ENCODE results near the gene RABAC1. TPM values are rescaled to one million over a fixed set of nuclear protein-coding genes. Genes with fewer than 3 reads are reported as not detected.
A peak's percentile ranks its signal among the peaks of the same experiment; 100 is the strongest.

The RABAC1 gene
- polyA plus RNA-seq, 1 experiment = 149 TPM

DNA sequence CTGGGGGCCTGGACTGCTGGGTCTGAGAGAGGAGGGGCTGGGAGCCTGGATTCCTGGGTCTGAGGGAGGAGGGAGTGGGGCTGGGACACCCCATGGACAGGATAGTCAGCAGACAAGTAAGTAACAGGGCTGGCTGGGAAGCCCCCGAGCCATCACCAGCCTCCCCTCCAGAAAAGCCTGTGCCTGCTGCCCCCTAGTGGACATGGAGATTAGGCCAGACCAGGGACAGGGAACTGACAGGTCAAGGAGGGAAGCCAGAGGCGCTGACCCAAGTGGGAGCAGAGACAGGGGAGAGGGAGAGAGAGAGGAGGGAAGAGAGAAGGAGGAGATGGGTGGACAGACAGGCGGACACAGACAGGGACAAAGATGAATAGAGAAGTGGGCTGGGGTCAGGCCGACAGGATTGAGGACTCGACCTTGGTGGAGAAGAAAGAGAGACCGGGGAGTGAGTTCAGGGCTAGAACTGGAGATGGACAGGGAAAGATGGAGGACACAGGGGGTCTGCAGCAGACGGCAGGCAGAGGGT is 24.2 kb downstream of the RABAC1 start:
- TF ChIP-seq, protein P1, sequence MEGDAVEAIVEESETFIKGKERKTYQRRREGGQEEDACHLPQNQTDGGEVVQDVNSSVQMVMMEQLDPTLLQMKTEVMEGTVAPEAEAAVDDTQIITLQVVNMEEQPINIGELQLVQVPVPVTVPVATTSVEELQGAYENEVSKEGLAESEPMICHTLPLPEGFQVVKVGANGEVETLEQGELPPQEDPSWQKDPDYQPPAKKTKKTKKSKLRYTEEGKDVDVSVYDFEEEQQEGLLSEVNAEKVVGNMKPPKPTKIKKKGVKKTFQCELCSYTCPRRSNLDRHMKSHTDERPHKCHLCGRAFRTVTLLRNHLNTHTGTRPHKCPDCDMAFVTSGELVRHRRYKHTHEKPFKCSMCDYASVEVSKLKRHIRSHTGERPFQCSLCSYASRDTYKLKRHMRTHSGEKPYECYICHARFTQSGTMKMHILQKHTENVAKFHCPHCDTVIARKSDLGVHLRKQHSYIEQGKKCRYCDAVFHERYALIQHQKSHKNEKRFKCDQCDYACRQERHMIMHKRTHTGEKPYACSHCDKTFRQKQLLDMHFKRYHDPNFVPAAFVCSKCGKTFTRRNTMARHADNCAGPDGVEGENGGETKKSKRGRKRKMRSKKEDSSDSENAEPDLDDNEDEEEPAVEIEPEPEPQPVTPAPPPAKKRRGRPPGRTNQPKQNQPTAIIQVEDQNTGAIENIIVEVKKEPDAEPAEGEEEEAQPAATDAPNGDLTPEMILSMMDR (IDR thresholded peaks at IDR 0.05; ENCODE audit: low read depth, low read length) = peak; percentile 95
- ChIA-PET POLR2A (interaction anchor here (1.2 kb wide), 1 partner anchor 62 kb away, joined by 3 read pairs; no protein-coding TSS in a partner anchor), CTCF (interaction anchor here (0.5 to 1.2 kb wide), 2 partner anchors 24 to 65 kb away, joined by 3 read pairs; partner anchors contain the start of gene RABAC1)
- DNase-seq (ENCODE audit: low read depth, low spot score) = peak; percentile 13
- Histone ChIP-seq H3K9me3 (ENCODE audit: control insufficient read depth, insufficient read depth, low read length) (peaks cover 4% of the 10 kb centered on the region; the same call in 1 of the 2 replicates), H3K4me3 (ENCODE audit: low read depth, low read length) (no peak overlapping the region), H3K27ac (ENCODE audit: low read depth, low read length) (no peak overlapping the region), H3K27me3 (ENCODE audit: control insufficient read depth, insufficient read depth, low read length) (peaks cover 71% of the 10 kb centered on the region)

DNA sequence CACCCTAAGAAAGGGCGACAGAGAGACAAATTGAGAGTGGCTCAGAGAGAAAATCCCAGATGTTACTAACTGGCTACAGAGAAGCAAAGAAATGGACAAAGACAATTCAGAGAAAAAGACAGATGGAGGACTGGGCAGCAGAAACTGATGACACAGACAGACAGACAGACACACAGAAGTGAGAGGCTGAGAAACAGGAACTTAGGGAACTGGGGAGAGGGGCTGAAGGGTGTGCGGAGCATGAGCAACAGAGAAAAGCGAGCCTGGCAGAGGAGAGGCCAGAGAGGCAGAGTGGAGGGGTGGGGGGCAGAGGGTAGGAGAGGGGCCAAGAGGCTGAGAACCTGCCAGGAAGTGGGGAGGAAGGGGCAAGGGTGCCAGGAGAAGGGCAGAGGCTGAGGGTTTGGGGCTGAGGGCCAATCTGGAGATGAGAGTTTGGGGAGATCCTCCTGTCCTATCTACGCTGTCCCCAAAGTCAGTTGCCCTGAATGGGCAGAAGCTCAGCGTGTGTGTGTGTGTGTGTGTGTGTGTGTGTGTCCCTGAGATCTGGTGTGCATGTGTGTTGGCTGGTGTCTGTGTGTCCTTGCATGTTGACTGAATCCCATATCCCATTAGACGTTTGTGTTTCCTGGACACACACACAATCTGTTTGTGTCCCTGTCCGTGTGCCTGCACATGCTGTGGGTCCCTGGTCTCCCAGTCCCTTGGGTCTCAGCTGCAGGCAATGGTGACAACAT is 25.3 kb downstream of the RABAC1 start:
- Histone ChIP-seq H3K27ac (ENCODE audit: low read depth, low read length) (no peak overlapping the region), H3K9me3 (ENCODE audit: control insufficient read depth, insufficient read depth, low read length) (peaks cover 4% of the 10 kb centered on the region; the same call in 1 of the 2 replicates), H3K27me3 (ENCODE audit: control insufficient read depth, insufficient read depth, low read length) (peaks cover 78% of the 10 kb centered on the region), H3K4me3 (ENCODE audit: low read depth, low read length) (no peak overlapping the region)
- ChIA-PET POLR2A (interaction anchor here (1.2 kb wide), 1 partner anchor 61 kb away, joined by 3 read pairs; no protein-coding TSS in a partner anchor), CTCF (interaction anchor here (1.2 to 1.6 kb wide), 2 partner anchors 23 to 26 kb away, joined by 3 to 4 read pairs; partner anchors contain the start of gene RABAC1)
- DNase-seq (ENCODE audit: low read depth, low spot score) = no peak
- TF ChIP-seq, protein P1 (IDR thresholded peaks at IDR 0.05; ENCODE audit: low read depth, low read length) = no peak

DNA sequence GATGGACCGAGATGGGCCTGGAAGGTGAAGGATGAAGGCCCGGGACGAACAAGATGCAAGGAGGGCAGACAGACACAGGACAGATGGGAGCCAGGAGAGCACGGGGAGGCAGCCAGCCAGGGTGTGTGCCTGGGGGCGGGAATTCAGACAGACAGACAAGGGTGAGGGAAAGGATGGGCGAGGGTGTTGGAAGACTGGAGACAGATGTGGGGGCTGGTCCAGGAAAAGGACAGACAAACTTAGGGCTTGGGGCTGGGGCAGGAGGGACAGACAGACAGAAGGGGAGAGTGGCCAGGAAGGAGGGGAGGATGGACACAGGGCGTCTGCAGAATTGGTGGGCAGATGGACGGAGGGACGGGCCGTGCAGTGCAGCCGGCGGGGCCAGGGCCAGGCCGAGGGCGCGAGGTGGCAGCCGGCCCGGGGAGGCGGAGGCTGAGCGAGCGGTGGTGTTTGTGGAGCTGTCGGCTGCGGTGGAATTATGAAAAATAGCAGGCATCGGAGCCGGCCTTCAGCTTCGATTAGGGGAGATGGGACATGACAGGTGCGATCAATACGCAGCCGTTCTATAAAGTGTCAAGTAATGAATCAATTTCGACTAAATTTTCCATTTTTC is 26.3 kb downstream of the RABAC1 start:
- POLR2A ChIA-PET = no interaction called here
- DNase-seq (ENCODE audit: low read depth, low spot score) = no peak
- CTCF ChIA-PET = interaction anchor here (0.6 to 1.6 kb wide), 4 partner anchors 20 to 347 kb away, joined by 4 to 5 read pairs (median 4); no protein-coding TSS in a partner anchor
- Histone ChIP-seq H3K27me3 (ENCODE audit: control insufficient read depth, insufficient read depth, low read length) (peaks cover 80% of the 10 kb centered on the region), H3K4me3 (ENCODE audit: low read depth, low read length) (no peak overlapping the region), H3K9me3 (ENCODE audit: control insufficient read depth, insufficient read depth, low read length) (peaks cover 4% of the 10 kb centered on the region; the same call in 1 of the 2 replicates), H3K27ac (ENCODE audit: low read depth, low read length) (no peak overlapping the region)
- TF ChIP-seq, protein P1 (IDR thresholded peaks at IDR 0.05; ENCODE audit: low read depth, low read length) = no peak

DNA sequence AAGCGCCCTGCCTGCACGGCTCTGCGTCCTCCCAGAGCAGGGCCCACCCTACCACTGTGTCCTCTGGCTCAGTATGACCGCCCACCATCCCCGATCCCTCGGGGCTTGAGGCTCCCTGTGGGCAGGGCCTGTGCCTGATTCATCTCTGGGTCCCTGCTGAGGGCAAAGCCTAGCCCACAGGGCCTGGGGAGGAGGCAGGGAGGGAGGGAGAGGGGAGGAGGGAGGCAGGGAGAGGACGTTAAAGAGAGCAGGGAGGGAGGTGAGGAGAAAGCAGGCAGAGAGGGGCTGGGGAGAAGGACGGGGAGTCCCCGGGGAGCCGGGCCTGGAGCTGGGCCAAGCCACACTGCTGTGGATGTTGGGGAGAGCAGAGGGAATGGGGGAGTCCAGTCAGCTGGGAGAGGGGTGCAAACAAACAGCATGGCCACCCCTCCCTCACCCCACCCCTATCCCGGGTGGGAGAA is 26.8 kb downstream of the RABAC1 start:
- no peak overlapping the region for H3K27ac ChIP-seq (ENCODE audit: low read depth, low read length)
- no peak for DNase-seq (ENCODE audit: low read depth, low spot score)
- H3K9me3 ChIP-seq (ENCODE audit: control insufficient read depth, insufficient read depth, low read length) = peaks cover 4% of the 10 kb centered on the region; the same call in 1 of the 2 replicates
- no peak overlapping the region for H3K4me3 ChIP-seq (ENCODE audit: low read depth, low read length)
- peaks cover 81% of the 10 kb centered on the region for H3K27me3 ChIP-seq (ENCODE audit: control insufficient read depth, insufficient read depth, low read length)
- ChIA-PET POLR2A (no interaction called here), CTCF (interaction anchor here (0.7 to 1.1 kb wide), 2 partner anchors 21 to 59 kb away, joined by 4 to 5 read pairs; no protein-coding TSS in a partner anchor)
- TF ChIP-seq, protein P1 (IDR thresholded peaks at IDR 0.05; ENCODE audit: low read depth, low read length) = no peak

Data from AG04450 (cell line).